IPS-20b (cell line): ENCODE results near the gene C6orf62.
"Not testable (repeated sequence)": the region's sequence is repeated elsewhere in the genome, so short reads cannot be mapped to it uniquely, and the experiment has no call there.

Experiments
- H3K27ac ChIP-seq: one replicate; pipeline ENCODE4 v1.5.1; 2013; ENCODE audit warnings: low read length
- H3K27me3 ChIP-seq: 2 replicates; pipeline ENCODE4 v1.6.1; 2013; ENCODE audit warnings: mild to moderate bottlenecking, low read length, inconsistent platforms; ENCODE audit not compliant: insufficient read depth
- H3K36me3 ChIP-seq: 2 replicates; pipeline ENCODE4 v1.6.1; 2013; ENCODE audit warnings: low read depth, mild to moderate bottlenecking, inconsistent platforms, low read length, moderate library complexity; ENCODE audit not compliant: insufficient read depth
- H3K4me1 ChIP-seq: 2 replicates; pipeline ENCODE4 v1.6.1; 2013; ENCODE audit warnings: mild to moderate bottlenecking, control low read depth, inconsistent platforms, low read length, moderate library complexity; ENCODE audit not compliant: insufficient read depth
- H3K4me3 ChIP-seq: 2 replicates; pipeline ENCODE4 v1.5.1; 2013; ENCODE audit warnings: mild to moderate bottlenecking, low read length, inconsistent platforms
- H3K9ac ChIP-seq: 2 replicates; pipeline ENCODE4 v1.6.1; 2013; ENCODE audit warnings: low read depth, mild to moderate bottlenecking, inconsistent platforms, low read length, moderate library complexity
- H3K9me3 ChIP-seq: 2 replicates; pipeline ENCODE4 v1.6.1; 2013; ENCODE audit warnings: mild to moderate bottlenecking, low read depth, low read length, inconsistent platforms; ENCODE audit not compliant: insufficient read depth

Gene C6orf62

GRCh38 chr6:24738741-24739140 lies 19.8 kb upstream of the C6orf62 start:
- no peaks in the 10 kb centered on the region for H3K36me3 ChIP-seq
- H3K4me3 ChIP-seq: no peak overlapping the region
- H3K27ac ChIP-seq: no peak overlapping the region
- no peak overlapping the region for H3K9ac ChIP-seq
- no peaks in the 10 kb centered on the region; the same call in 1 of the 2 replicates for H3K9me3 ChIP-seq
- no peaks in the 10 kb centered on the region; the same call in 1 of the 2 replicates for H3K4me1 ChIP-seq
- H3K27me3 ChIP-seq: no peaks in the 10 kb centered on the region

GRCh38 chr6:24734710-24735109 lies 15.8 kb upstream of the C6orf62 start:
- not testable (repeated sequence) for H3K9ac ChIP-seq, H3K27ac ChIP-seq, H3K36me3 ChIP-seq, H3K4me3 ChIP-seq, H3K27me3 ChIP-seq, H3K4me1 ChIP-seq
- H3K9me3 ChIP-seq: peaks cover 29% of the 10 kb centered on the region

GRCh38 chr6:24734166-24734565 lies 15.2 kb upstream of the C6orf62 start:
- Histone ChIP-seq H3K9me3 (peaks cover 32% of the 10 kb centered on the region), H3K27me3 (no peaks in the 10 kb centered on the region), H3K9ac (no peak overlapping the region), H3K4me3 (no peak overlapping the region), H3K27ac (no peak overlapping the region), H3K36me3 (no peaks in the 10 kb centered on the region), H3K4me1 (no peaks in the 10 kb centered on the region)

GRCh38 chr6:24731456-24732134 lies 12.6 kb upstream of the C6orf62 start:
- H3K9me3 ChIP-seq: peaks cover 32% of the 10 kb centered on the region
- H3K9ac ChIP-seq, H3K4me1 ChIP-seq, H3K27me3 ChIP-seq, H3K36me3 ChIP-seq, H3K4me3 ChIP-seq, H3K27ac ChIP-seq: not testable (repeated sequence)

- not testable (repeated sequence) for H3K9ac ChIP-seq, H3K27me3 ChIP-seq, H3K4me1 ChIP-seq, H3K27ac ChIP-seq, H3K36me3 ChIP-seq, H3K4me3 ChIP-seq
- peaks cover 32% of the 10 kb centered on the region for H3K9me3 ChIP-seq
Observed at GRCh38 chr6:24730653-24731052, 11.7 kb upstream of the C6orf62 start.

GRCh38 chr6:24723270-24723669 lies 4.3 kb upstream of the C6orf62 start:
- Histone ChIP-seq H3K27ac (no peak overlapping the region), H3K27me3 (no peaks in the 10 kb centered on the region), H3K9me3 (no peaks in the 10 kb centered on the region), H3K4me3 (no peak overlapping the region), H3K36me3 (peaks cover 12% of the 10 kb centered on the region), H3K4me1 (peaks cover 5% of the 10 kb centered on the region; the same call in 1 of the 2 replicates), H3K9ac (no peak overlapping the region)

GRCh38 chr6:24721461-24722215 lies 2.7 kb upstream of the C6orf62 start:
- Histone ChIP-seq H3K4me3 (peak overlapping the region; percentile 77), H3K9me3 (no peaks in the 10 kb centered on the region), H3K4me1 (peaks cover 7% of the 10 kb centered on the region; the same call in 1 of the 2 replicates), H3K27me3 (no peaks in the 10 kb centered on the region), H3K9ac (peak overlapping the region; percentile 100), H3K36me3 (peaks cover 28% of the 10 kb centered on the region), H3K27ac (peak overlapping the region; percentile 98)

- peak overlapping the region; percentile 98 for H3K4me3 ChIP-seq
- peaks cover 36% of the 10 kb centered on the region for H3K36me3 ChIP-seq
- H3K27ac ChIP-seq: peak overlapping the region; percentile 98
- peaks cover 7% of the 10 kb centered on the region; the same call in 1 of the 2 replicates for H3K4me1 ChIP-seq
- H3K27me3 ChIP-seq: no peaks in the 10 kb centered on the region
- H3K9me3 ChIP-seq: no peaks in the 10 kb centered on the region
- peak overlapping the region; percentile 100 for H3K9ac ChIP-seq
Observed at GRCh38 chr6:24720604-24721460, 1.9 kb upstream of the C6orf62 start.

GRCh38 chr6:24720131-24720603 lies 1.2 kb upstream of the C6orf62 start:
- no peaks in the 10 kb centered on the region for H3K9me3 ChIP-seq
- H3K4me3 ChIP-seq: peak overlapping the region; percentile 98
- no peaks in the 10 kb centered on the region for H3K27me3 ChIP-seq
- peaks cover 7% of the 10 kb centered on the region; the same call in 1 of the 2 replicates for H3K4me1 ChIP-seq
- peak overlapping the region; percentile 52 for H3K27ac ChIP-seq
- peak overlapping the region; percentile 100 for H3K9ac ChIP-seq
- H3K36me3 ChIP-seq: peaks cover 43% of the 10 kb centered on the region

- Histone ChIP-seq H3K36me3 (peaks cover 59% of the 10 kb centered on the region), H3K9me3 (no peaks in the 10 kb centered on the region), H3K9ac (peak overlapping the region; percentile 100; the same call in 1 of the 2 replicates), H3K4me1 (peaks cover 7% of the 10 kb centered on the region; the same call in 1 of the 2 replicates), H3K4me3 (peak overlapping the region; percentile 98), H3K27me3 (no peaks in the 10 kb centered on the region), H3K27ac (peak overlapping the region; percentile 74)
Observed at GRCh38 chr6:24718449-24719124, 367 bp downstream of the C6orf62 start.

- H3K9me3 ChIP-seq, H3K27me3 ChIP-seq, H3K27ac ChIP-seq, H3K9ac ChIP-seq, H3K4me1 ChIP-seq: not testable (repeated sequence)
- H3K36me3 ChIP-seq: peaks cover 78% of the 10 kb centered on the region
- H3K4me3 ChIP-seq: peak overlapping the region; percentile 98
Observed at GRCh38 chr6:24716602-24717148, 2.3 kb downstream of the C6orf62 start.
